H9 (cell line): Measurements from ENCODE around the gene FUCA1. TPM values are rescaled to one million over a fixed set of nuclear protein-coding genes. Genes with fewer than 3 reads are reported as not detected.

Source experiments
- DNase-seq: peaks from one replicate; pipeline ENCODE4 v3.0.0-alpha.2; 2017
- H2AFZ ChIP-seq: one replicate; pipeline ENCODE4 v1.6.1; 2013; ENCODE audit warnings: mild to moderate bottlenecking, low read length, control low read depth, moderate library complexity
- H2AK5ac ChIP-seq: 2 replicates; pipeline ENCODE4 v1.6.1; 2013; ENCODE audit warnings: low read length, control low read depth, mixed read lengths; ENCODE audit not compliant: insufficient read length
- H2BK120ac ChIP-seq: one replicate; pipeline ENCODE4 v1.6.1; 2013; ENCODE audit warnings: low read depth, mild to moderate bottlenecking, low read length, control low read depth, inconsistent platforms; ENCODE audit not compliant: poor library complexity, severe bottlenecking
- H2BK12ac ChIP-seq: 2 replicates; pipeline ENCODE4 v1.6.1; 2013; ENCODE audit warnings: low read length, control low read depth, mixed read lengths, low read depth; ENCODE audit not compliant: insufficient read length
- H2BK15ac ChIP-seq: 2 replicates; pipeline ENCODE4 v1.6.1; 2013; ENCODE audit warnings: low read depth, low read length, control low read depth
- H2BK20ac ChIP-seq: one replicate; pipeline ENCODE4 v1.6.1; 2013; ENCODE audit warnings: low read depth, mild to moderate bottlenecking, low read length, control low read depth, inconsistent platforms; ENCODE audit not compliant: poor library complexity, severe bottlenecking
- H2BK5ac ChIP-seq: 2 replicates; pipeline ENCODE4 v1.6.1; 2013; ENCODE audit warnings: low read length, control low read depth, mixed read lengths; ENCODE audit not compliant: insufficient read length
- H3K14ac ChIP-seq: 2 replicates; pipeline ENCODE4 v1.6.1; 2013; ENCODE audit warnings: low read length, control low read depth; ENCODE audit not compliant: insufficient read depth
- H3K18ac ChIP-seq: 2 replicates; pipeline ENCODE4 v1.6.1; 2013; ENCODE audit warnings: low read depth, mild to moderate bottlenecking, mixed read lengths, low read length, control low read depth; ENCODE audit not compliant: insufficient read length
- H3K23ac ChIP-seq: 2 replicates; pipeline ENCODE4 v1.6.1; 2013; ENCODE audit warnings: low read length, control low read depth, mixed read lengths, low read depth; ENCODE audit not compliant: insufficient read length
- H3K23me2 ChIP-seq: 2 replicates; pipeline ENCODE4 v1.6.1; 2013; ENCODE audit warnings: low read depth, mild to moderate bottlenecking, mixed read lengths, low read length, control low read depth; ENCODE audit not compliant: insufficient read length, poor library complexity, severe bottlenecking
- H3K27ac ChIP-seq: 2 replicates; pipeline ENCODE4 v1.5.1; 2013; ENCODE audit warnings: low read length, control low read depth, mixed read lengths, low read depth; ENCODE audit not compliant: insufficient read length
- H3K27me3 ChIP-seq: 2 replicates; pipeline ENCODE4 v1.6.1; 2013; ENCODE audit warnings: low read length, control low read depth, inconsistent platforms; ENCODE audit not compliant: insufficient read depth
- H3K4ac ChIP-seq: 2 replicates; pipeline ENCODE4 v1.6.1; 2013; ENCODE audit warnings: low read depth, mild to moderate bottlenecking, control low read depth, inconsistent platforms, low read length, moderate library complexity
- H3K4me1 ChIP-seq: 2 replicates; pipeline ENCODE4 v1.6.1; 2013; ENCODE audit warnings: low read length, control low read depth, inconsistent platforms; ENCODE audit not compliant: insufficient read depth
- H3K4me2 ChIP-seq: 2 replicates; pipeline ENCODE4 v1.6.1; 2013; ENCODE audit warnings: low read length, control low read depth, mixed read lengths; ENCODE audit not compliant: insufficient read length, insufficient read depth
- H3K56ac ChIP-seq: 2 replicates; pipeline ENCODE4 v1.6.1; 2013; ENCODE audit warnings: low read depth, mild to moderate bottlenecking, mixed read lengths, low read length, control low read depth; ENCODE audit not compliant: insufficient read length
- H3K79me1 ChIP-seq: 2 replicates; pipeline ENCODE4 v1.6.1; 2013; ENCODE audit warnings: low read depth, mild to moderate bottlenecking, moderate library complexity, low read length, control low read depth, inconsistent platforms; ENCODE audit not compliant: insufficient read depth, poor library complexity, severe bottlenecking
- H3K79me2 ChIP-seq: 2 replicates; pipeline ENCODE4 v1.6.1; 2013; ENCODE audit warnings: low read length, control low read depth, inconsistent platforms; ENCODE audit not compliant: insufficient read depth
- H3K9ac ChIP-seq: 2 replicates; pipeline ENCODE4 v1.6.1; 2013; ENCODE audit warnings: low read length, control low read depth, mixed read lengths; ENCODE audit not compliant: insufficient read length; ENCODE audit errors: extremely low read depth
- H3K9me3 ChIP-seq: one replicate; pipeline ENCODE4 v1.6.1; 2013; ENCODE audit warnings: low read depth, low read length, inconsistent platforms; ENCODE audit not compliant: control insufficient read depth
- H3T11ph ChIP-seq: one replicate; pipeline ENCODE4 v1.6.1; 2013; ENCODE audit warnings: mild to moderate bottlenecking, low read length, control low read depth, inconsistent platforms
- H4K20me1 ChIP-seq: one replicate; pipeline ENCODE4 v1.6.1; 2013; ENCODE audit not compliant: control insufficient read depth, insufficient read length, insufficient read depth
- H4K5ac ChIP-seq: 2 replicates; pipeline ENCODE4 v1.6.1; 2013; ENCODE audit warnings: low read depth, mild to moderate bottlenecking, mixed read lengths, low read length, control low read depth; ENCODE audit not compliant: insufficient read length
- H4K8ac ChIP-seq: replicated peaks from 2 replicates; pipeline ENCODE4 v1.6.1; 2013; ENCODE audit warnings: low read length, control low read depth, mixed read lengths, low read depth; ENCODE audit not compliant: insufficient read length
- H4K91ac ChIP-seq: 2 replicates; pipeline ENCODE4 v1.6.1; 2013; ENCODE audit warnings: low read depth, mild to moderate bottlenecking, moderate library complexity, mixed read lengths, low read length, control low read depth; ENCODE audit not compliant: insufficient read length
- H3K27ac Mint-ChIP-seq, 3 experiments: 2 replicates in 2 of 3; 3 replicates in 1 of 3; pipeline ENCODE4 v1.8.0; 2020 to 2021; ENCODE audit warnings: mixed read lengths in 3 of 3, mild to moderate bottlenecking in 1 of 3, moderate library complexity in 1 of 3
- H3K27me3 Mint-ChIP-seq: 2 replicates; pipeline ENCODE4 v1.8.0; 2021; ENCODE audit warnings: low read depth, mild to moderate bottlenecking, moderate library complexity, mixed read lengths
- H3K36me3 Mint-ChIP-seq, 3 experiments: 2 replicates in 2 of 3; 3 replicates in 1 of 3; pipeline ENCODE4 v1.8.0; 2020 to 2021; ENCODE audit warnings: low read depth in 3 of 3, mixed read lengths in 3 of 3; ENCODE audit not compliant: insufficient read depth in 1 of 3
- H3K4me1 Mint-ChIP-seq, 2 experiments: 2 replicates each; pipeline ENCODE4 v1.8.0; 2020; ENCODE audit warnings: mixed read lengths in 2 of 2
- H3K4me3 Mint-ChIP-seq, 2 experiments: 2 replicates in 1 of 2; 3 replicates in 1 of 2; pipeline ENCODE4 v1.8.0; 2020 to 2021; ENCODE audit warnings: mild to moderate bottlenecking in 2 of 2, mixed read lengths in 2 of 2, moderate library complexity in 1 of 2
- H3K9me3 Mint-ChIP-seq, 2 experiments: 2 replicates in 1 of 2; 3 replicates in 1 of 2; pipeline ENCODE4 v1.8.0; 2020; ENCODE audit warnings: mild to moderate bottlenecking in 2 of 2, mixed read lengths in 2 of 2, moderate library complexity in 1 of 2
- WGBS: extraction: QIAGEN DNeasy Blood & Tissue Kit; methylation state at CpG from one replicate; pipeline ENCODE4 v1.1.7; 2013; ENCODE audit warnings: missing lambda C conversion rate, low lambda C conversion rate, mixed read lengths; ENCODE audit not compliant: insufficient read length; ENCODE audit errors: extremely low coverage; 5-methylcytosine and 5-hydroxymethylcytosine counted together
- total RNA-seq: library from RNA; stranded (reverse); gene quantifications from 2 replicates; pipeline ENCODE4 v1.2.1, GENCODE V29; 2021
- TF ChIP-seq, protein P1 (sequence below): fragments of 200-600 bp; sonication (generic); conservative IDR thresholded peaks from 3 replicates; pipeline ENCODE4 v1.8.0; 2021; ENCODE audit warnings: antibody characterized with exemption, mild to moderate bottlenecking

The FUCA1 gene
- total RNA-seq, 1 experiment from 2014 or later = 9.1 TPM

GRCh38 chr1:23799570-23800399 lies 68.3 kb downstream of the FUCA1 start:
- Mint-ChIP-seq H3K4me1 (peaks cover 9 to 11% of the 10 kb centered on the region in 2 experiments), H3K27me3 (peaks cover 8% of the 10 kb centered on the region), H3K27ac (peak overlapping the region in 2 of 3 experiments; percentile 41 to 99; a peak in 3 of 7 replicates), H3K4me3 (peak overlapping the region; percentile 90 to 91), H3K9me3 (no peaks in the 10 kb centered on the region), H3K36me3 (peaks cover 4 to 30% (median 21%) of the 10 kb centered on the region in 3 experiments; a peak in 5 of 7 replicates)
- Histone ChIP-seq H2BK12ac (no peak overlapping the region), H3K9me3 (no peaks in the 10 kb centered on the region), H2BK120ac (no peak overlapping the region), H3K14ac (peak overlapping the region; percentile 44), H3K4me1 (no peaks in the 10 kb centered on the region; the same call in 1 of the 2 replicates), H3K79me1 (no peaks in the 10 kb centered on the region), H3K79me2 (no peaks in the 10 kb centered on the region), H3K27me3 (no peaks in the 10 kb centered on the region), H3K23me2 (peaks cover 11% of the 10 kb centered on the region), H3K56ac (no peak overlapping the region), H4K5ac (no peak overlapping the region), H3K23ac (no peak overlapping the region), H4K8ac (no peak overlapping the region), H3K4ac (no peak overlapping the region), H2BK5ac (no peak overlapping the region), H4K91ac (no peak overlapping the region), H2BK15ac (no peak overlapping the region), H2AK5ac (no peak overlapping the region), H3K9ac (peak overlapping the region; percentile 36), H2AFZ (no peak overlapping the region), H4K20me1 (no peaks in the 10 kb centered on the region), H2BK20ac (no peak overlapping the region), H3K27ac (no peak overlapping the region), H3K4me2 (peak overlapping the region; percentile 78), H3K18ac (peak overlapping the region; percentile 18), H3T11ph (no peak overlapping the region)
- TF ChIP-seq, protein P1, sequence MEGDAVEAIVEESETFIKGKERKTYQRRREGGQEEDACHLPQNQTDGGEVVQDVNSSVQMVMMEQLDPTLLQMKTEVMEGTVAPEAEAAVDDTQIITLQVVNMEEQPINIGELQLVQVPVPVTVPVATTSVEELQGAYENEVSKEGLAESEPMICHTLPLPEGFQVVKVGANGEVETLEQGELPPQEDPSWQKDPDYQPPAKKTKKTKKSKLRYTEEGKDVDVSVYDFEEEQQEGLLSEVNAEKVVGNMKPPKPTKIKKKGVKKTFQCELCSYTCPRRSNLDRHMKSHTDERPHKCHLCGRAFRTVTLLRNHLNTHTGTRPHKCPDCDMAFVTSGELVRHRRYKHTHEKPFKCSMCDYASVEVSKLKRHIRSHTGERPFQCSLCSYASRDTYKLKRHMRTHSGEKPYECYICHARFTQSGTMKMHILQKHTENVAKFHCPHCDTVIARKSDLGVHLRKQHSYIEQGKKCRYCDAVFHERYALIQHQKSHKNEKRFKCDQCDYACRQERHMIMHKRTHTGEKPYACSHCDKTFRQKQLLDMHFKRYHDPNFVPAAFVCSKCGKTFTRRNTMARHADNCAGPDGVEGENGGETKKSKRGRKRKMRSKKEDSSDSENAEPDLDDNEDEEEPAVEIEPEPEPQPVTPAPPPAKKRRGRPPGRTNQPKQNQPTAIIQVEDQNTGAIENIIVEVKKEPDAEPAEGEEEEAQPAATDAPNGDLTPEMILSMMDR = no peak
- no CpG with 5 or more reads among the region's 48 CpGs for WGBS
- peak; percentile 89 for DNase-seq
